SIG-M5 (cell line): ENCODE results near the gene CORO1A.
"Not testable (repeated sequence)": the region's sequence is repeated elsewhere in the genome, so short reads cannot be mapped to it uniquely, and the experiment has no call there.

Experiments
- DNase-seq: peaks from one replicate; lab custom pipeline; 2025; lab: John Stamatoyannopoulos, UW

Gene CORO1A

DNA sequence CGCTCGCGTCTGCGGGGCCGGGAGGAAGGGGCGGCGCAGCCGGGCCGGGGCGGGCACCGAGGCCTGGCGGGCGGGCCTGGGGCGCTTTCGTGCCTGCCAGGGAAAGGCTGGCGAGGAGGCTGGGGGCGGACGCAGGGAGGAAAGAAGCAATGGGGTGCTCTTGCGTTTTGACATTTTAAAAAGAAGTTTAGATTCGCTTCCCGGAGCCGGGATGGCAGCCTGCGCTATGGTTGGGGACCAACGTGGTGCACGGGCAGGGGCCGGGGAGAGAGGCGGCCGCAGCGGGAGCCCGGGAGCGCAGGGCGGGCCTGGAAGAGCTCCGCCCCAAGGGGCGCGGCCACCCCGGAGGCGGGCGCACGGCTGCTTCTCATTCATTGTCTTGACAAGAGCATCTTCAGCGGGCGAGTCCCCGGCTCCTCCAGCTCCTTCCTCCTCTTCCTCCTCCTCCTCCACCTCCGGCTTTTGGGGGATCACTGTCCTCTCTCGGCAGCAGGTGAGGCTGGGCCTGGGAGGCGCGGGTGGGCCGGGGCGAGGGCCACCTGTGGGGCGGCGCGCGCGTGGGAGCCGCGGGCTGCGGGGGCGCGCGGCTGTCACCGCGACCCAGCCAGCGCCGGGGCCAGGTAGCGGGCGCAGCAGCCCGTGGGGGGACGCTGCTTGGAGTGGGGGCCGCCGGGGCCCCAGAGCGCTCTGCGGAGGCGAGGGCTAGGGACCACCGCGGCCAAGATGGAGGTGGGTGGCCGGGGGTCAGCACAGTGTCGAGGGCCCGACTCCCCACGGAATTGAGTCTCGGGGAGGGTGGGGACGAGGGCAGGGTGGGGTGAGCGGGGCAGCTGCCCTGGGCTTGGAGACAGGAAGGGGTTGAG is at the start of gene CORO1A:
CORO1A (plus strand) TSS at position 370 of the 863 bp plus-strand sequence. CDS start 1,608 bp downstream, outside the sequence.
- DNase-seq, result no peak

- peak; percentile 64 for DNase-seq
Measured at GRCh38 chr16:30136971-30137605, 46.3 kb upstream of the CORO1A start.

GRCh38 chr16:30137897-30138296 is 45.5 kb upstream of the CORO1A start:
- no peak for DNase-seq

GRCh38 chr16:30139583-30140481 is 43.6 kb upstream of the CORO1A start:
- no peak for DNase-seq

DNA sequence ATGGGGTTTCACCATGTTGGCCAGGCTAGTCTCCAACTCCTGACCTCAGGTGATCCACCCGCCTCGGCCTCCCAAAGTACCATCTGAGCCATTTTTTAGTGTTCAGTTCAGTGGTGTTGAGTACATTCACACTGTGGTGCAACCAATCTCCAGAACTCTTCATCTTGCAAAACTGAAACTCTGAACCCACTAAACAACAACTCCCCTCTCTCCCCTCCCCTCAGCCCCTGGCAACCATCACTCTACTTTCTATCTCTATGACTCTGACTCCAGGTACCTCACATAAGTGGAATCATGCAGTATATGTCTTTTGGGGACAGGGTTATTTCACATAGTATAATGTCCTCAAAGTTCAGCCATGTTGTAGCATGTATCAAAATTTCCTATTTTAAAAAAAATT is 41.7 kb upstream of the CORO1A start:
- DNase-seq, result no peak

DNA sequence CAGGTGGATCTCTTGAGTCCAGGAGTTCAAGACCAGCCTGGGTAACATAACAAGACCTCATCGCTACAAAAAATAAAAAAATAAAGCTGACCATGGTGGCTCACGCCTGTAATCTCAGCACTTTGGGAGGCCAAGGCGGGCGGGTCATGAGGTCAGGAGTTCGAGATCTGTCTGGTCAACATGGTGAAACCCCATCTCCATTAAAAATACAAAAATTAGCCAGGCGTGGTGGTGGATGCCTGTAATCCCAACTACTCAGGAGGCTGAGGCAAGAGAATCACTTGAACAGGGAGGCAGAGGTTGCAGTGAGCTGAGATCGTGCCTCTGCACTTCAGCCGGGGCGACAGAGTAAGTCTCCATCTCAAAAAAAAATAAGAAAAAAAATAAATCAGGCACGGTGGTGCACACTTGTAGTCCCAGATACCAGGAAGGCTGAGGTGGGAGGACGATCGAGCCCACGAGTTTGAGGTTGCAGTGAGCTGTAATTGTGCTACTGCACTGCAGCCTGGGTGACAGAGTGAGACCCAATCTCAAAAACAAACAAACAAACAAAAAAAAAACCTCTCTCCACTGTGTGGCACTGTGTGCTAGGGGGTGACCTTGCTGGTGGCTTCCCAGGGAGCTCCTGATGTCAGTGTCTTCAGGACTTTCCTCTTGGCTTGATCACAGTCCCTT is 40.6 kb upstream of the CORO1A start:
- no peak for DNase-seq

- DNase-seq, result no peak
Measured at GRCh38 chr16:30143347-30143702, 40.1 kb upstream of the CORO1A start.

GRCh38 chr16:30144017-30144416 is 39.4 kb upstream of the CORO1A start:
- DNase-seq, result no peak

GRCh38 chr16:30144917-30145316 is 38.5 kb upstream of the CORO1A start:
- no peak for DNase-seq

GRCh38 chr16:30145657-30146056 is 37.7 kb upstream of the CORO1A start:
- no peak for DNase-seq

GRCh38 chr16:30147843-30148510 is 35.4 kb upstream of the CORO1A start:
- DNase-seq, result no peak

DNA sequence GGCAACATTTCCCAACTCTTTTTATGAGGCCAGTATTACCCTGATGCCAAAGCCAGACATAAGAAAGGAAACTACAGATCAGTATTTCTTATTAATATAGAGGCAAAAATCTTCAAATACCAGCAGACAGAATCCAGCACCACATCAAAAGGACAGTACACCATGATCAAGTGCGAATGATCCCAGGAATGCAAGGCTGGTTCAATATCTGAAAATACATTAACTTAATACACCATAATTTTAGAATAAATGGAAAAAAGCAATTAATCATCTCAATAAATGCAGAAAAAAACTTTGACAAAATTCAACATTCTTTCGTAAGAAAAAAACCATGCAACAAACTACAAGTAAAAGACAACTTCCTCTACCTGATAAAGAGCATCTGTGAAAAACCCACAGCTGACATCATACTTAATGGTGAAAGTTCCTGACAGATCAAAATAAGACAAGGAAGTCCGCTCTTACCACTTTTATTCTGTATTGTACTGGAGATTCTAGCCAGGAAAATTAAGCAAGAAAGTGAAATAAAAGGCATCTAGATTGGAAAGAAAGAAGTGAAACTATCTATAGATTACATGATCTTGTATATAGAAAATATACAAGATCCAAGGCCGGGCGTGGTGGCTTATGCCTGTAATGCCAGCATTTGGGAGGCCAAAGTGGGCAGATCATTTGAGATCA is 34.0 kb upstream of the CORO1A start:
- DNase-seq, result peak; percentile 83

DNA sequence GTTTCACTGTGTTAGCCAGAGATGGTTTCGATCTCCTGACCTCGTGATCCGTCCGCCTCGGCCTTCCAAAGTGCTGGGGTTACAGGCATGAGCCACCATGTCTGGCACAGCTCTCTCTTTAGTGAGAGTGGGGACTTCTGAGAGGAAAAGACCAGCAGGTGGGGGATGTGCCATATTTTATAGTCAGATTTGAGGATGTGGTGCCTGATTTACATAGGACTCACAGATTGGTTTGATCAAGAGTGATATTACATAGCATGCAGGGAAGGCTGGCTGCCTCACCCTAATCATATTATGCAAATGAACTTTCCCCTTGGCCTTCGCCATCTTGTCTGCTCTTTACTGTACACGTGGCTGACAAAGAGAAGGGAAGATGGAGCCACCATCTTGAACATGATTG is 32.3 kb upstream of the CORO1A start:
- no peak for DNase-seq

- no peak for DNase-seq
Measured at GRCh38 chr16:30152517-30152916, 30.9 kb upstream of the CORO1A start.

- no peak for DNase-seq
Measured at GRCh38 chr16:30155188-30155587, 28.2 kb upstream of the CORO1A start.

DNA sequence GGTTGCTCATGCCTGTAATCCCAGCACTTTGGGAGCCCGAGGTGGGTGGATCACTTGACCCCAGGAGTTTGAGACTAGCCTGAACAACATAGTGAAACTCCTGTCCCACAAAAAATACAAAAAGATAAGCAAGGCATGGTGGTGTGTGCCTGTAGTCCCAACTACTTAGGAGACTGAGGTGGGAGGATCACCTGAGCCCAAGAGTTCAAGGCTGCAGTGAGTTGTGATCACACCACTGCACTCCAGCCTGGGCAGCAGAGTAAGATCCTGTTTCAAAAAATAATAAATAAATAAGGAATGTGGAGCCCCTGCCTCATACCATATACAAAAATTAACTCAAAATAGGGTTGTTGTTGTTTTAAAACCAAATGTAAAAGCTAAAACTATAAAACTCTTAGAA is 26.2 kb upstream of the CORO1A start:
- no peak for DNase-seq

DNA sequence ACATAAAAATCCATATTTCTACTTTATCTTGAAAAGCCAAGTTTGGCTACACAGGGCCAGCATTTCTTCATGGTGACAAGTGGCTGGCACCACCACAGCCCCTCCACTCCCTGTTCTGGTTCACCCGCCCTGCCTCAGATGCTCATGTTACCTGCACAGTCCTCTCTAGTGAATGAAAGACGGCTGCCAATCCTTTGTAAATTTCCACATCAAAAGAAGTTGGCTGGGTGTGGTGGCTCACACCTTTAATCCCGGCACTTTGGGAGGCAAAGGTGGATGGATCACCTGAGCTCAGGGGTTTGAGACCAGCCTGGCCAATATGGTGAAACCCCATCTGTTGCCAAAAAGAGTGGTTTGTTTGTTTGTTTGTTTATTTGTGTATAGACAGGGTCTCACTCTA is 19.9 kb upstream of the CORO1A start:
- no peak for DNase-seq

DNA sequence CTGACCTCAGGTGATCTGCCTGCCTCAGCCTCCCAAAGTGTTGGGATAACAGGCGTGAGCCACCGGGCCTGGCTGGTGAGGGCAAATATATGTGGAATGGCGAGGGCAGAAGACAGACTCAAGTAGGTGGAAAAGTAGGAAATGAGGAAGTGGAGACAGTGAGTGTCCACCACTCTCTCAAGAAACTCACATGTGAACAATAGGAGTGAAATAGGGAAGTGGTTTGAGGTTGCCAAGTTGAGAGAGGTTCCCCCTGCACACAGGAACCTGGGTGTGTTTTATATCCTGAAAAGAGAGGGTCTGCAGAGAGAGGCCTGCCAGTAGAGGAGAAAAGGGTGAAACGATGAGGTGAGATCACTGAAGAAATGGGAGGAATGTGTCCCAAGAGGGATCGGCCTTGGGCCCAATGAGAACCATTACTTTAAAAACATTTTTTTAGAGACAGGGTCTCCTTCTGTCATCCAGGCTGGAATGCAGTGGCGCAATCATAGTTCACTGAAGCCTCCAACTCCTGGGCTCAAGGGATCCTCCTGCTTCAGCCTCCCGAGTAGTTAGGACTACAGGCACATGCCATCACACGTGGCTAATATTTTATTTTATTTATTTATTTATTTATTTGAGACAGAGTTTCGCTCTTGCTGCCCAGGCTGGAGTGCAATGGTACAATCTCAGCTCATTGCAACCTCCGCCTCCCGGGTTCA is 17.1 kb upstream of the CORO1A start:
- DNase-seq, result peak; percentile 91

DNA sequence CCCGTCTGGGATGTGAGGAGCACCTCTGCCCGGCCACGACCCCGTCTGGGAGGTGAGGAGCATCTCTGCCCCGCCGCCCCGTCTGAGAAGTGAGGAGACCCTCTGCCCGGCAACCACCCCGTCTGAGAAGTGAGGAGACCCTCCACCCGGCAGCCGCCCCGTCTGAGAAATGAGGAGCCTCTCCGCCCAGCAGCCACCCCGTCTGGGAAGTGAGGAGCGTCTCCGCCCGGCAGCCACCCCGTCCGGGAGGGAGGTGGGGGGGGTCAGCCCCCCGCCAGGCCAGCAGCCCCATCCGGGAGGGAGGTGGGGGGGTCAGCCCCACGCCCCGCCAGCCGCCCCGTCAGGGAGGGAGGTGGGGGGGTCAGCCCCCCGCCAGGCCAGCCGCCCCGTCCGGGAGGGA is 14.7 kb upstream of the CORO1A start:
- DNase-seq, result not testable (repeated sequence)

GRCh38 chr16:30169416-30169815 is 14.0 kb upstream of the CORO1A start:
- not testable (repeated sequence) for DNase-seq
